ENCODE data around the gene CLIP1. TPM values are rescaled to one million over a fixed set of nuclear protein-coding genes. Genes with fewer than 3 reads are reported as not detected.
"Not testable (repeated sequence)": the region's sequence is repeated elsewhere in the genome, so short reads cannot be mapped to it uniquely, and the experiment has no call there.

Gene CLIP1
- polyA plus RNA-seq, 10 donors = 17.1 to 27.6 (median 22.2) TPM

DNA sequence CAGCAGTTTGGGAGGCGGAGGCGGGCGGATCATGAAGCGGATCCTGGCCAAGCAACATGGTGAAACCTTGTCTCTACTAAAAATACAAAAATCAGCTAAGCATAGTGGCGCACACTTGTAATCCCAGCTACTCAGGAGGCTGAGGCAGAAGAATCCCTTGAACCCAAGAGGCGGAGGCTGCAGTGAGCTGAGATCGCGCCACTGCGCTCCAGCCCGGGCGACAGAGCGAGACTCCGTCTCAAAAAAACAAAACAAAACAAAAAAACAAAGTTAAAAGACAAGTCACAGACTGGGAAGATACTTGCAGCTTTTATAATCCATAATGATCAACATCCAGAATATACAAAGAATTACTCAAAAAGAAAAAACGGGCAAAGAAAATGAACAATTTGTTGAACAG lies 161.7 kb downstream of the CLIP1 start:
- not testable (repeated sequence) for DNase-seq

DNA sequence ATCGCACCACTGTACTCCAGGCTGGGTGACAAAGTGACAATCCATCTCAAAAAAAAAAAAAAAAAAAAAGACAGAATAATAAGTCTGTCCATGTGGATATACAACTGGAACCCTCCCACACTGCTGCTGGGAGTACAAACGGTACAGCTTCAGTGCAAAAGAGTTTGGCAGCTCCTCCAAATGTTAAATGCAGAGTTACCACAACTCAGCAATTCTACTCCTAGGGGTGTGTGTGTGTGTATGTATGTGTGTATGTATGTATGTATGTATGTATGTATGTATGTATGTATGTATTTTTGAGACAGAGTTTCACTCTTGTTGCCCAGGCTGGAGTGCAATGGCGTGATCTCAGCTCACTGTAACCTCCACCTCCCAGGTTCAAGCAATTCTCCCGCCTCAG lies 163.5 kb downstream of the CLIP1 start:
- DNase-seq = not testable (repeated sequence)

DNA sequence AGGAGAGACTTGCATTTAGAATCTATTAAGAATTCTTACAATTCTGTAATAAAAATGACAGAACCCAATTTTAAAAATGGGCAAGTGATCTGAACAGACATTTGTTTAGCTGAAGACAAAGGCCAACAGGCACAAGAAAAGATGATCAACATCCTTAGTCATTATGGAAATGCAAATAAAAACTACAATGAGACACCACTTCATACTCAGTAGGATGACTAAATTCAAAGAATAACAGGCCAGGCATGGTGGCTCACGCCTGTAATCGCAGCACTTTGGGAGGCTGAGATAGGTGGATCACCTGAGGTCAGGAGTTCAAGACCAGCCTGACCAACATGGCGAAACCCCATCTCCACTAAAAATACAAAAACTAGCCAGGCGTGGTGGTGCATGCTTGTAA lies 164.0 kb downstream of the CLIP1 start:
- DNase-seq = not testable (repeated sequence)

DNA sequence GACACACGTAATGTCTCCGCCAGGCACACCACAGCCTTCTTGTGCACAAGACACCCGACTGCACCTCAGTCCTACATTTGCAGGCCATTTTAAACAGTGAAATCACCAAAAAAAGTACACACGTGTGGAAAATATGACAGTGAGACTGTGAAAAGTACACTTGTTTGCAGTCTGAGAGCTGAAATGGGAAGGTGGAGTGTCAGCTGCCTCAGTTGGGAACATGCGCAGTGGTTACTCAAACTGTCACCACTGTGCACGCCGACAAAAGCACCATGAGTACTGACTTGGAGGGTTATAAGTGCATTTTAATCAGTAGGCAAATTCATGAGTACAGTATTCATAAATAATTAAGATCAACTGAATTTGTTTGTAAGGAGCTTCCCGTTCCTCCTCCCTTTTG lies 171.9 kb downstream of the CLIP1 start:
- DNase-seq = no peak

DNA sequence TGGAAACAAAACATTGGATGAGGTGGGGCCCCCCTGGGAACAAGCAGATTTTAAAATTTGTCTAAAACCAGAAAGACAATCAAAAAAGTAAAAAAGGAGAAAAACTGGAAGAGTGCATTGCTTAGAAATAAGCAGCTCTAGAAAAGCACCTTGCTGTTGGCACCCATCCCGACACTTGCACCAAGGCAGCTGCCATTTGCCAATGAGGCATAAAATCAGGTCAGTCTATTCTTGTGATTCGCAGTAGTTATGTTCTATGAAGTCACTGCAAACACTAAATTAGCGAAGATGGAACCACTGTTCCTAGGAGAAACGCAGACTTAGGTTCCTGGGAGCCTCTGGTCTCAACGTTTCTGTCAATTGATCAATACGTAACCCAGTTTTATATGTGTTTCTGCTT lies 172.4 kb downstream of the CLIP1 start:
- DNase-seq = no peak

DNA sequence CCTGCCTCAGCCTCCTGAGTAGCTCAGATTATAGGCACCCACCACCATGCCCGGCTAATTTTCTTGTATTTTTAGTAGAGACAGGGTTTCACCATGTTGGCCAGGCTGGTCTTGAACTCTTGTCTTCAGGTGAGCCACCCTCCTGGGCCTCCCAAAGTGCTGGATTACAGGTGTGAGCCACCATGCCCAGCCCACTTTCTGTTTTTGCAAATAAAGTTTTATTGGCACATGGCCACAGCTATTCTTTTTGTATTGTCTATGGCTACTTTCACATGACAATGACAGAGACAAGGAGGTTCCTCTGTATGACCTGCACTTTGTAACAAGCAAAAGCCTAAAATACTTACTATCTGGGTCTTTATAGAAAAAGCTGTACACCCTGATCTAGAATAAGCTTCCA lies 176.9 kb downstream of the CLIP1 start:
- no peak for DNase-seq

DNA sequence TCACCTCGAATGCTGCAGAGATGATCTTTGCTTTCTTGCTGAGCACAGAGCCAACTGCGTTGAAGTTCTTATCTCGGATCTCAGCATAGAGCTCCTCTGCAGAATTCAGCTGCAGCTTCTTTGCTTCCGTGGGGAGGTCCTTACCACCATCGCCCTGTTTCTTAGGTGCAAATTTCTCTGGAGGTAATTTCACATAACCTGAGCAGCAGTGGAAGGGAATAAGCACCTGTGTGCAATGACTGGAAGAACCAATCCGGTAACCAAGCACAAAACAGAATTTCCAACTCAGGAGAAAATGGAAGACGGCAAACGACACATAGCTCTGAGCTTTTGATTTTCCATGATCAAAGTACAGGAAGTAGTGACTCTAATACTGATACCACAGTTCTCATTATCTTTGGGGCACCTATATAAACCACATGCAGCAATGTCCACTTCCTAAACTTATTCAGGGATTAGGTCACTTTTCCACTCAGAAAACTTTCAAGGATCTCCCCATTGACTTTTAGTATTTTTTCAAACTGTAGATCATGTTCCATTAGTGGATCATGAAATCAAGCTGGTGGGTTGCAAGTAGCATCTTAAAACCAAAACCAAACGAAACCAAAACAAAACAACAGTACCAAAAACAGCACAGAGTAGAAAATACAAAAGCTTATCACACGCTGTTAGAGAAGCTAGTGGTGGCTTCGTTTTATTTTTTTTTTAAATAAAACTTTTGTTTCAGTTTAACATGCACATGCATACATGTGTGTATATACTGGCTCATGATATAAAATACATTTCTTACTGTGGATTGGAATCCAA lies 177.7 kb downstream of the CLIP1 start:
- no peak for DNase-seq

DNA sequence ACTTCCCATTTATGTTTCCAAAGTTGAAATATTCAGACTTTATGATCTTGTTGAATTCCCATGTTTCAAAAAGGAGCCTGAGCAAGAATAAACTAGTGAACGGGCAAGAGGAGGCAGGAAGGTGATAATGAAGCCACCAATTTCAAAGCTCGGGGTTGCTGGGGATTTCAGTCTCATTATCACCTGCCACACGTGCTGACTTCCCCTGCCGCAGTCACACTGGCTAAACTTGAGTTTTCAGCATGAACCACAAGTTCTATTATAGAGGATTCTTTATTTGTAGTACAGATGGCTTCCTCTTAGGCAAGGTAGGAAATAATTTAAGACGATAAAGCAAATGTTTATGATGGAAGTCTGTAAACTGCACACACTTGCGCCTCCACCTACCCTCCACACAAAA lies 178.5 kb downstream of the CLIP1 start:
- DNase-seq = no peak

DNA sequence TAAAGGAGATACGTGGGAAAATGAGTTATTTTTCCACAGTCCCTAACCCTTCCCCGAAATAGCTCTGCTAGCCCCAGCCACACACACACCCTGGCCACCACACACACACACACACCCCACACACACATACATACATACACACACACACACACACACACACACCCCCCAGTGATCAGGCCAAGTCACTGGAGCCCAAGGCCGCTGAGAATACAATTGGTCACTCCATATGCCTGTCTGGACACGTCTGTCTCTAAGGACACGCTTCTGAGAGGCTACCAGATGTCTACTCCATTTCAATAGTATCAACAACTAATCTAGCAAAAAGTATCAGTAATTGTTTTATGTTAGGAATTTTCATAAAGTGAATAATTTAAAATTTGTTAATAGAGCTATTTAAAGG lies 183.6 kb downstream of the CLIP1 start:
- DNase-seq = no peak

DNA sequence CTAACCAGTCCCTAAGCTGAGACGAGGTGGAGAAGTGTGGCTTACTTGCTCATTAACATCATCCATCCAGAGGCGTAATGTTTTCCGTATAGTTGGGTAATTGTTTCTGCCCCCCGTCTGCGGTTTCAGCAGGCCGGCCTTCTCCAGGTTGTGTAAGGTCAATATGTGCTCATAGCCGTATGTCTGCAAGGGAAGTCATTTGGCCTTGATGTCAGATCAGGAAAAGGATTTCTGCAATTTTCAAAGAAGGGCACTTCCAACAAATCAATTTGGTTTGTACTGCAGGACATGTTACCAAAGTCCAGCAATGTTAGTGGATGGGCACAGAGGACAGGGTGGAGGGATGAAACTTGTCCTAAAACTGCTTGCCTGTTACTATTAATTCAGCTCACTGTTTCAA lies 186.7 kb downstream of the CLIP1 start:
- DNase-seq = no peak

DNA sequence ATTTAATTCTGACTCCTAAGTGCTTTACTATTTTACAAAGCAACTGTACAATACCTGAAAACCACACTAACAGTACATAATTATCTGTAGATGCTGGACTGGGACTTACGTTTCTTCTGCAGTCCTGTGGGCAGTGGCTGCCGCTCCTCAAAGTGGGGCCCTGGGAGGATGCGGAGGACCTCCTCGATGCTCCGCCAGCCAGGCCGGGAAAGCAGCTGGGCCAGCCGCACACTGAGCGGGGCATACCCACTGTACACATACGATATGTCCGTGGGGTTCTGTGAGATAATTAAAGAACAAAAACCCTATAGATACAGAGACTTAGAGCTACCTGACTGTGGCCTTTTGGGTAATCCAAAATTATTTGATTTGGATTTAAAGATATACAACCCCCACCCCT lies 189.8 kb downstream of the CLIP1 start:
- DNase-seq = no peak

DNA sequence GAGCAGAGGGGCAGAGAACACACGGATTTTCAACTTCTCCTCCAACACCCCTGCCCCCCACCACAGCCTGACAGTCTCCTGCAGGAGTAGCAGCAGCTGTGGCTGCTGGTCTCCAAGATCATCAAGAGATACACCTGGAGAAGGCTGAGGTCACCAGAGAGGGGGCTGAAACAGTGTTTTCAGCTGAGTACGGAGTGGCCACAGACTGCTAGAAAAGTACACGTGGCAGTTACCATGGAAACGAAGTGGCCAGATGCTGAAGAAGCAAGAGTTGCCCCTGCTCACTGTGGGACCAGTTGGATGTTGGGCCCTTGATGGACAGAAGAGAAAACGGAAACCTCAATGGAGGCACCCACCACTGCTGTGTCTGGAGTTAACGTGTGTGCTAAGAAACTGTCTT lies 191.7 kb downstream of the CLIP1 start:
- DNase-seq = no peak

DNA sequence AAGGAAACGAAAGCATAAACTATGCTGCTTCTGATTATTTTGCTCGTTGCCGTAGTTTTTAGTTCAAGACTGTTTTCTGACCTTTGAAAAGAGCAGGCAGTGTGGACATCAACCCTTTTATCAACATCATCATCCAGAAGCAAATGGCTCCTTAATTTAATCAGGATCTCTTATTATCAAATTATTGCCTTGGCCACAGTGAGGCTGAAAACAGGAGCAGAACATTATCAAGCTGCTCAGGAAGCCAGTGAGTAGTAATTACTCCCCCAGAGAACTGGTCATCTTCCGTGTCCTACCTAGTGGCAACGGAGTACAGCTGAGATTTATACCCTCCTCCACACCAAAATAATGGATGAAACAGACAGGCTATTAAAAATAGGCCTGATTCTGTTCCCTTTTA lies 194.4 kb downstream of the CLIP1 start:
- no peak for DNase-seq

DNA sequence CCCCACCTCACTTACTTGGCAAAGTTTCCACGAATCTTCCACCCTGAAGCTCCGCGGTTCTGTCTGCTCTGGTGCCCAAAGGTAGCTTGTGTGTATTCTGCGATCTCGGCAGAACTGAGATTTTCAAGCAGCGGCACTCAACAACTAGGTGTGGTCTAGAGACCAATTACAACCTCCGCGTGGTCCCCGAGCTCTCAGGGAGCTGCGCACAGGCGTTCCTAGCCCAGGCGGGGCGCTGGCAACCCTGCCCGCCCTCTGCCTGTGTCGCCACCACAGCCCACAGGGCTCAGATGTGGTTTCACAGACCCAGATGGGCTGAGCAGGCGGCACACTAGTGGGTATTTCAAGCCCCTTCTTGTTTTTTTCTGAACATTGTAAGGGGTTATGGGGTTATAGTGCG lies 195.1 kb downstream of the CLIP1 start:
- DNase-seq = no peak

DNA sequence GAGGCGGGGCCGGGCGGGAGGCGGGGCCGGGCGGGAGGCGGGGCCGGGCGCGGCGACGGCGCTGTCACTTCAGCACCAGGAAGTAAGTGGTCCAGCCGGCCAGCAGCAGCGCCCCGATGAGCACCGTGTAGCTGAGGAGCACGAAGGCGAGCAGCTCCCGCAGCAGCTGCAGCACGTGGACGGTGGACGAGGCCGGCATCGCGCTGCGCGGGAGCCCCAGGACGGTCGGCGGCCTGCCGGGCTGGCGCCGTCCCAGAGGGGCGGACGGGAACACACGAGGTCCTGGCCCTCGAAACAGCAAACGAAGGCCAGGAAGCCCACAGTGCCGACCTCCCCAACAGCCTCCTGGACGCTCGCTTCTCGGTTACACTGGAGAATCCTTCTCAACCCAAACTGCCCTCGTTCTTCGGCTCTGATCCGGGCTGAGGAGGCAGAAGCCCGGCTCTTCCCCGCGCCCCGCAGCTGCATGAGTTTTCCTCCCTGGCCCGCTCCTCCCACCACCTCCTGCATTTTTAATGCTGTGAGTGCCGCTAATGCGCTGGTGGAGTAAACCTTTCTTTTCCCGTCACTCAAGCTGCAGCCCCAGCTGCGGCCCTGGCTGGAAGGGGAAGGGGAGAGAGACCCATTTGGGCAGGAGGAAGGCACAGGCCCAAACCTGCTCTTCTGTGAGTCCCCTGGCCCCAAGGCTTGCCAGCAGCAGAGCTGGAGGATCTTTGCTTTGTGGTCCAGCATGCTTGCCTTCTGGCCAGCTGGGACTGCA lies 195.9 kb downstream of the CLIP1 start:
- no peak for DNase-seq

DNA sequence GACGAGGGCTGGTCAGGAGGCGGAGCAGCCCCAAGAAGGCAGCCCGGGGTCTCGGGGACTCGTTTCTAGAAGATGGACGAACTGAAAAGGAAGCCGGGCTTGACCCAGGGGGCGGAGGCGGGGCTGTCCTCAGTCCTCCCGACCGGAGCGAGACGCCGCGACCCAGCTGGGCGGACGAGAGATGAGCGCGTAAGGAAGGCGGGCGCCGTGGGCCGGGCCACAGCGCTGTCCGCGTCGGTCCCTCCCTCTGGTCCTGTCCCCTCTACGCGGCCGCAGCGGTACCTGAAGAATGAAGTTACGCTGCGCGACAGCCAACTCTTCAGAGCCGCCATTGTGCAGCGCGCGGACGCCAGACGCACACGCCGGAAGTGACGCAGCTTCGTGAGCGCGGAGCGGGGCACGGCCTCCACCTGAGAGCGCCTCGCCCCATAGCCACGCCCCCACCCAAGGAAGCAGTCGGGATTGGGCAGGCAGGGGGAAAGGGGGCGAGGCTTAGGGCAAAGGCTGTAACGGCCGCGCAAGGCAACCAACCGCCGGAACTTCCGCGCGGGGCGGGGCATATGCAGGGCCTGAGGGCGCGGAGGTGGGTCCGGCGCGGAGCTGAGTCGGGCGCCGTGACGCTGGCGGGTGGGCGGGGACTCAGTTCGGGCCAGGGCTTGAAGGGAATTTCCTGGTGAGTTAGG lies 196.6 kb downstream of the CLIP1 start, which contains the start of gene DIABLO:
DIABLO (minus strand) TSS at position 370 of the 683 bp plus-strand sequence; CDS start at position 332, 38 bp downstream.
- DNase-seq = peak; percentile 100

Other genes with a start within 250 kb of the CLIP1 start
- not detected for gene IL31, start 248.4 kb downstream of the CLIP1 start, polyA plus RNA-seq (ENCODE audit: insufficient read length in 10 of 10)
- gene LRRC43, start 239.5 kb downstream of the CLIP1 start, polyA plus RNA-seq (ENCODE audit: insufficient read length in 10 of 10) = under 1 TPM in 8 of 10 donors, not detected in 2; 0.22 to 0.80 (median 0.38) TPM
- gene B3GNT4, start 219.0 kb downstream of the CLIP1 start, polyA plus RNA-seq (ENCODE audit: insufficient read length in 10 of 10) = under 1 TPM in 9 of 10 donors, not detected in 1; 0.19 to 0.64 (median 0.48) TPM
- 10 to 100 TPM; 25.8 to 43.3 (median 38.0) TPM for gene DIABLO, start 196.6 kb downstream of the CLIP1 start, polyA plus RNA-seq (ENCODE audit: insufficient read length in 10 of 10)
- 10 to 100 TPM in 9 of 10 donors, 1 to 10 TPM in 1; 10.0 to 14.0 (median 12.7) TPM for gene VPS33A, start 156.2 kb downstream of the CLIP1 start, polyA plus RNA-seq (ENCODE audit: insufficient read length in 10 of 10)
- gene ZCCHC8, start 78.3 kb upstream of the CLIP1 start, polyA plus RNA-seq (ENCODE audit: insufficient read length in 10 of 10) = 10 to 100 TPM; 17.7 to 38.3 (median 24.7) TPM
- gene RSRC2, start 104.3 kb upstream of the CLIP1 start, polyA plus RNA-seq (ENCODE audit: insufficient read length in 10 of 10) = 100 to 1,000 TPM in 8 of 10 donors, 10 to 100 TPM in 2; 81.4 to 140 (median 107) TPM
- 10 to 100 TPM; 12.5 to 33.2 (median 22.4) TPM for gene KNTC1, start 104.6 kb upstream of the CLIP1 start, polyA plus RNA-seq (ENCODE audit: insufficient read length in 10 of 10)